ENCODE data around the gene ZC3H7A. TPM values are rescaled to one million over a fixed set of nuclear protein-coding genes. Genes with fewer than 3 reads are reported as not detected.

Gene ZC3H7A
- total RNA-seq, 1 experiment from 2014 or later: 43.1 TPM

DNA sequence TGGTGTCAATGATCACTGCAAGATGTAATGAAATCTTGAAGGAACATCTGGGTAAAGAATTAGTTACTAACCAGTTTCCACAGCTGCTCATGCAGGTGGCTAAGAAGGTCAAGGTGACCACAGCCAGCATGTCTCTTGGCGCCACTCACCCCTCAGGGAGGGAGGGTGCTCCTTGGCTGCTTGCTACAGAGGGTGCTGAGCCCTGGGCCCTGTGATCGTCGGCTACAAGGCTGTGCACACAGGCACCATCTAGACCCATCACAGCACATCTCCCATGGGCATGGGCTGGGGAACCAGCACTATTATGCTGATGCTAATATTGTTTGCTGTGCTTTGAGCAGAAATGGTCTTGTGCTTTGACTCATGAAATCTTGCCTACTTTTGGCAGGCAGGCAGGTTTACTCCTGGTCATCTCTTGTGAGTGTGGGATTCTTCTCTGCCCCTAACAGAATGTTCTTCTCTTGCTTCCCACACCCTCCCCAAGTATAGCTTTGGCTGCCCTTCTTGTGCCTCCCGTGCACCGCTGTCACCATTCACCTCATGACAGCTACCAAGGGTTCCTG is 90.8 kb downstream of the ZC3H7A start:
- Histone ChIP-seq H2BK20ac (ENCODE audit: low read depth, low read length, poor library complexity, severe bottlenecking) (no peak overlapping the region), H3K56ac (ENCODE audit: insufficient read length, low read depth, low read length) (no peak overlapping the region), H2AK5ac (ENCODE audit: insufficient read length, low read length) (no peak overlapping the region), H3K4me2 (ENCODE audit: insufficient read depth, insufficient read length, low read length) (no peak overlapping the region), H3K79me1 (ENCODE audit: insufficient read depth, low read depth, low read length, poor library complexity, severe bottlenecking) (no peaks in the 10 kb centered on the region), H3K27me3 (ENCODE audit: insufficient read depth, low read length) (no peaks in the 10 kb centered on the region), H4K20me1 (ENCODE audit: control insufficient read depth, insufficient read depth, insufficient read length) (no peaks in the 10 kb centered on the region), H2BK15ac (ENCODE audit: low read depth, low read length) (no peak overlapping the region), H2BK120ac (ENCODE audit: low read depth, low read length, poor library complexity, severe bottlenecking) (no peak overlapping the region), H2BK5ac (ENCODE audit: insufficient read length, low read length) (no peak overlapping the region), H4K91ac (ENCODE audit: insufficient read length, low read depth, low read length) (no peak overlapping the region), H3K18ac (ENCODE audit: insufficient read length, low read depth, low read length) (no peak overlapping the region), H3K4me1 (ENCODE audit: insufficient read depth, low read length) (no peaks in the 10 kb centered on the region), H3K4ac (ENCODE audit: low read depth, low read length) (no peak overlapping the region), H3K79me2 (ENCODE audit: insufficient read depth, low read length) (no peaks in the 10 kb centered on the region), H2AFZ (ENCODE audit: low read length) (no peak overlapping the region), H3K9me3 (ENCODE audit: control insufficient read depth, low read depth, low read length) (no peaks in the 10 kb centered on the region), H4K8ac (replicated peaks; ENCODE audit: insufficient read length, low read depth, low read length) (no peak overlapping the region), H3K23ac (ENCODE audit: insufficient read length, low read depth, low read length) (no peak overlapping the region), H3K14ac (ENCODE audit: insufficient read depth, low read length) (no peak overlapping the region), H3K23me2 (ENCODE audit: insufficient read length, low read depth, low read length, poor library complexity, severe bottlenecking) (no peaks in the 10 kb centered on the region), H3T11ph (ENCODE audit: low read length) (no peak overlapping the region), H3K9ac (ENCODE audit: extremely low read depth, insufficient read length, low read length) (no peak overlapping the region), H3K27ac (ENCODE audit: insufficient read length, low read depth, low read length) (no peak overlapping the region), H2BK12ac (ENCODE audit: insufficient read length, low read depth, low read length) (no peak overlapping the region), H4K5ac (ENCODE audit: insufficient read length, low read depth, low read length) (no peak overlapping the region)
- no peaks in the 10 kb centered on the region for H3K9me3 Mint-ChIP-seq
- TF ChIP-seq, protein P1, sequence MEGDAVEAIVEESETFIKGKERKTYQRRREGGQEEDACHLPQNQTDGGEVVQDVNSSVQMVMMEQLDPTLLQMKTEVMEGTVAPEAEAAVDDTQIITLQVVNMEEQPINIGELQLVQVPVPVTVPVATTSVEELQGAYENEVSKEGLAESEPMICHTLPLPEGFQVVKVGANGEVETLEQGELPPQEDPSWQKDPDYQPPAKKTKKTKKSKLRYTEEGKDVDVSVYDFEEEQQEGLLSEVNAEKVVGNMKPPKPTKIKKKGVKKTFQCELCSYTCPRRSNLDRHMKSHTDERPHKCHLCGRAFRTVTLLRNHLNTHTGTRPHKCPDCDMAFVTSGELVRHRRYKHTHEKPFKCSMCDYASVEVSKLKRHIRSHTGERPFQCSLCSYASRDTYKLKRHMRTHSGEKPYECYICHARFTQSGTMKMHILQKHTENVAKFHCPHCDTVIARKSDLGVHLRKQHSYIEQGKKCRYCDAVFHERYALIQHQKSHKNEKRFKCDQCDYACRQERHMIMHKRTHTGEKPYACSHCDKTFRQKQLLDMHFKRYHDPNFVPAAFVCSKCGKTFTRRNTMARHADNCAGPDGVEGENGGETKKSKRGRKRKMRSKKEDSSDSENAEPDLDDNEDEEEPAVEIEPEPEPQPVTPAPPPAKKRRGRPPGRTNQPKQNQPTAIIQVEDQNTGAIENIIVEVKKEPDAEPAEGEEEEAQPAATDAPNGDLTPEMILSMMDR (conservative IDR thresholded peaks at IDR 0.05): no peak
- peaks cover 0 to 18% (median 10%) of the 10 kb centered on the region in 3 experiments; a peak in 3 of 7 replicates for H3K36me3 Mint-ChIP-seq (ENCODE audit: insufficient read depth in 1 of 3, low read depth in 3 of 3)
- no peaks in the 10 kb centered on the region for H3K27me3 Mint-ChIP-seq (ENCODE audit: low read depth)
- H3K4me3 Mint-ChIP-seq: no peak overlapping the region
- H3K27ac Mint-ChIP-seq: no peak overlapping the region; a peak in 1 of 7 replicates
- DNase-seq: no peak
- no CpG with 5 or more reads among the region's 5 CpGs for WGBS (ENCODE audit: extremely low coverage, insufficient read length, low lambda C conversion rate)
- H3K4me1 Mint-ChIP-seq: no peaks in the 10 kb centered on the region
